Measurements from ENCODE around the gene CTSV.
"Not testable (repeated sequence)": the region's sequence is repeated elsewhere in the genome, so short reads cannot be mapped to it uniquely, and the experiment has no call there.

Gene CTSV

DNA sequence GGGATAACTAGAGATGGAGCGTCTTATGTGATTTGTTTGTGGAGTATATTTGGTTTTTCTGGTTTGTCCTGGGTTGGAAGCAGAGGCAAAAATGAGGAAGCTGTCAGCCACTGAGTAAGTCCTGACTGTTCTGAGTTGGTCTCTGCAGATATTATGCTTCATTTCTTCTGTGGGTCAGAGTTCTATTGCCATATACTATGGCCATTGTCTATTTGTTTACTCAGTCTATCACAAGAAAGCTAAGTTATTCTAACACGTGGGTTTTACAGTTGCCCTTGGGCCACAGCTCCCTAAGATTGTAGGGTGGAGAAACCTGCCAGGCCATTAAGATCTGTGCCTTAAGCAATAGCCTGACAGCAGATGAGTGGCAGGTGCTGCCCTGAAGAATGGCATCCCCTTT lies 3.0 kb upstream of the CTSV start:
- DNase-seq (ENCODE audit: low spot score), result no peak

- no peak for DNase-seq (ENCODE audit: low spot score)
These were observed 545 bp upstream of the CTSV start for GRCh38 chr9:97039514-97039860.

GRCh38 chr9:97023505-97023904 lies 15.4 kb downstream of the CTSV start:
- not testable (repeated sequence) for DNase-seq (ENCODE audit: low spot score)

GRCh38 chr9:97013151-97014132 lies 25.5 kb downstream of the CTSV start:
- peak; percentile 75 for DNase-seq (ENCODE audit: low spot score)

- DNase-seq (ENCODE audit: low spot score), result not testable (repeated sequence)
These were observed 26.3 kb downstream of the CTSV start for GRCh38 chr9:97012617-97013016.

GRCh38 chr9:97002195-97002594 lies 36.7 kb downstream of the CTSV start:
- not testable (repeated sequence) for DNase-seq (ENCODE audit: low spot score)

DNA sequence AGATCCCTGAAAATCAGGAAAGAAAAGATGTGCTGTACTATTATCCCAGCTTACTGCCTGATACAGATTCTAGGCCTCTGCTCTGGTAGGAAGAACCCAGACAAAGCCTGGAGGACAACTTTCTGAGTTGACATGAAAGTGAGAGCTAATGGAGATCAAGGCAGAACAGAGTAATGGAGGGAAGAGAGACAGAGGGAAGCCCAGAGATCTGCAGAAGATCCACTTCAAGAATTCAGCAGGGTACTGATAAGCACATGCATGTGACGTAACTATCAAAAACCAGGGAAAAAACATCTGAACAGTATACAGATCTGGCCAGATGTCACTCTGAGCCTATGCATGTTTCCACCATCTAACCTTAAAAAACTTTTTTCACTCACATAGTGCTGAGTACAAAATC lies 37.6 kb downstream of the CTSV start:
- not testable (repeated sequence) for DNase-seq (ENCODE audit: low spot score)

- not testable (repeated sequence) for DNase-seq (ENCODE audit: low spot score)
These were observed 38.7 kb downstream of the CTSV start for GRCh38 chr9:97000139-97000787.

GRCh38 chr9:96999733-97000132 lies 39.2 kb downstream of the CTSV start:
- DNase-seq (ENCODE audit: low spot score), result not testable (repeated sequence)

DNA sequence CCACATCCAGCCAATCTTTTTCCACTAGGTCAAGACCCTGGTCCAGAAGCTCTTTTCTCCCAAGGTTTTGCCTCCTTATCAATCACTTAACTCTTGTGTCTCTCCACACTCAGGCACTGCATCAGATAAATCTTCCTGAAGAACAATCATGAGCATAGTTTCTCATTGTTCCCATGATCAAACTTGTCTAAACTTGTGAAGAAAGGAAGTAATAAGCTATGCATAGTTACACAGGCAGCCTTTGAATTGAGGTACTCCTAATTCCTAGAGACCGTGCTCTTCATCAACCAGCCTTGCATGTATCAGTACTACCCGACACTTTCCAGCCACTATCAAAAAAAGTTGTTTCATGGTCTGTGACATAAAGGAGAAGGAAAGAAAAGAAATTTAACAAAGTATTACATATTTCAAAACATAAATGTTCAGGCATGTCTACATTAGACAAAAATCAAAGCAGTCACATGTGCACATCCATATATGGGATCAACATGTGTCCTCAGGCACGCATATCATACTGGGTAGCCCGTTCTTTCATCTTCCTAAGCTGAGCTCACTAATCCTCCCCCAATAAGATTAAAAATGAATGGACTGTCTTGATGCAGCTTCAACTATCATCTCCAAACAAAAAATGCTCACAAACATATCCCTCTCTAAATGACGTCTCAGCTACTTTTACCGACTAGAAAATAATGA lies 41.8 kb downstream of the CTSV start:
- DNase-seq (ENCODE audit: low spot score), result not testable (repeated sequence)

GRCh38 chr9:96994531-96995016 lies 44.4 kb downstream of the CTSV start:
- not testable (repeated sequence) for DNase-seq (ENCODE audit: low spot score)

GRCh38 chr9:96992303-96992702 lies 46.6 kb downstream of the CTSV start:
- not testable (repeated sequence) for DNase-seq (ENCODE audit: low spot score)

GRCh38 chr9:96989747-96990318 lies 49.1 kb downstream of the CTSV start:
- DNase-seq (ENCODE audit: low spot score), result peak; percentile 39

- DNase-seq (ENCODE audit: low spot score), result not testable (repeated sequence)
These were observed 54.1 kb downstream of the CTSV start for GRCh38 chr9:96984887-96985286.

DNA sequence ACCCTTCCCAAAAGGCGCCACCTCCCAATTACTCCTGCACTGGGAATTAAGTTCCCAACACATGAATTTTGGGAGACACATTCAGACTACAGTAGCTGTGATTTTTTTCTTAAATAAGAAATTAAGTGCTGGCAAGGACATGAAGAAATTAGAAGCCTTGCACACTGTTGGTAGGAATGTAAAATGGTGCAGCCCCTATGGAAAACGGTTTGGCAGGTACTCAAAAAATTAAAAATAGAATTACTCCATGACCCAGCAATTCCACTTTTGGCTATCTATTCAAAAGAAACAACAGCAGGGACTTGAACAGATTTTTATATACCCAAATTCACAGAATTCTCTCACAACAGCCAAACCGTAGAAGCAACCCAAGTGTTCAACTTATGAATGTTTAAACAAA lies 54.8 kb downstream of the CTSV start:
- not testable (repeated sequence) for DNase-seq (ENCODE audit: low spot score)

- DNase-seq (ENCODE audit: low spot score), result not testable (repeated sequence)
These were observed 55.3 kb downstream of the CTSV start for GRCh38 chr9:96983496-96984122.
